MM.1S (cell line): ENCODE data around the gene LRRC19.

ENCODE experiments used
- DNase-seq: peaks from one replicate; pipeline ENCODE4 v3.0.0-alpha.2; 2015
- H2AFZ ChIP-seq: fragments of 300-600 bp; sonication (generic); 2 replicates; pipeline ENCODE4 v1.6.0; 2016; ENCODE audit warnings: antibody characterized with exemption, low read length
- H3F3A ChIP-seq: fragments of 300-600 bp; sonication (generic); 2 replicates; pipeline ENCODE4 v1.6.1; 2016; ENCODE audit warnings: mild to moderate bottlenecking, antibody characterized with exemption, low read length, moderate library complexity, mixed read lengths; ENCODE audit not compliant: insufficient read depth
- H3K27ac ChIP-seq: fragments of 300-600 bp; sonication (generic); 2 replicates; pipeline ENCODE4 v1.5.1; 2016; ENCODE audit warnings: mild to moderate bottlenecking, low read length
- H3K27me3 ChIP-seq: fragments of 300-600 bp; sonication (generic); replicated peaks from 2 replicates; pipeline ENCODE4 v1.6.0; 2016; ENCODE audit warnings: low read length; ENCODE audit not compliant: insufficient read depth
- H3K36me3 ChIP-seq: fragments of 300-600 bp; sonication (generic); replicated peaks from 2 replicates; pipeline ENCODE4 v1.6.1; 2016; ENCODE audit warnings: mild to moderate bottlenecking, low read length, mixed read lengths; ENCODE audit not compliant: insufficient read depth
- H3K4me1 ChIP-seq: fragments of 300-600 bp; sonication (generic); 2 replicates; pipeline ENCODE4 v1.6.1; 2016; ENCODE audit warnings: low read length, mixed read lengths
- H3K4me2 ChIP-seq: fragments of 300-600 bp; sonication (generic); 2 replicates; pipeline ENCODE4 v1.6.0; 2016; ENCODE audit warnings: low read depth, low read length
- H3K4me3 ChIP-seq: fragments of 300-600 bp; sonication (generic); 2 replicates; pipeline ENCODE4 v1.5.1; 2016; ENCODE audit warnings: low read length, mixed read lengths
- H3K79me2 ChIP-seq: fragments of 300-600 bp; sonication (generic); 2 replicates; pipeline ENCODE4 v1.6.1; 2016; ENCODE audit warnings: mixed run types, low read length, mixed read lengths
- H3K9ac ChIP-seq: fragments of 300-600 bp; sonication (generic); 2 replicates; pipeline ENCODE4 v1.6.1; 2016; ENCODE audit warnings: low read length, mixed read lengths
- H3K9me2 ChIP-seq: fragments of 300-600 bp; sonication (generic); replicated peaks from 2 replicates; pipeline ENCODE4 v1.6.1; 2016; ENCODE audit warnings: mild to moderate bottlenecking, low read length, mixed read lengths; ENCODE audit not compliant: insufficient read depth
- H3K9me3 ChIP-seq: fragments of 300-600 bp; sonication (generic); replicated peaks from 2 replicates; pipeline ENCODE4 v1.6.1; 2016; ENCODE audit warnings: mild to moderate bottlenecking, low read length, mixed read lengths; ENCODE audit not compliant: insufficient read depth
- H4K20me1 ChIP-seq: fragments of 300-600 bp; sonication (generic); 2 replicates; pipeline ENCODE4 v1.6.1; 2016; ENCODE audit warnings: mild to moderate bottlenecking, low read length, moderate library complexity, mixed read lengths; ENCODE audit not compliant: insufficient read depth
- EZH2 ChIP-seq: fragments of 300-600 bp; sonication (generic); optimal IDR thresholded peaks from 2 replicates; pipeline ENCODE3; 2017; ENCODE audit warnings: low read depth, mild to moderate bottlenecking, antibody characterized with exemption, low read length, mixed read lengths
- EZH2phosphoT487 ChIP-seq: fragments of 300-600 bp; sonication (generic); IDR thresholded peaks from 2 replicates; pipeline ENCODE4 v1.6.1; 2018; ENCODE audit warnings: antibody characterized with exemption, low read length
- TF ChIP-seq, protein P1 (sequence below): fragments of 300-600 bp; sonication (generic); IDR thresholded peaks from 2 replicates; pipeline ENCODE4 v1.5.1; 2016; ENCODE audit warnings: antibody characterized with exemption, low read length, mixed read lengths

The LRRC19 gene

DNA sequence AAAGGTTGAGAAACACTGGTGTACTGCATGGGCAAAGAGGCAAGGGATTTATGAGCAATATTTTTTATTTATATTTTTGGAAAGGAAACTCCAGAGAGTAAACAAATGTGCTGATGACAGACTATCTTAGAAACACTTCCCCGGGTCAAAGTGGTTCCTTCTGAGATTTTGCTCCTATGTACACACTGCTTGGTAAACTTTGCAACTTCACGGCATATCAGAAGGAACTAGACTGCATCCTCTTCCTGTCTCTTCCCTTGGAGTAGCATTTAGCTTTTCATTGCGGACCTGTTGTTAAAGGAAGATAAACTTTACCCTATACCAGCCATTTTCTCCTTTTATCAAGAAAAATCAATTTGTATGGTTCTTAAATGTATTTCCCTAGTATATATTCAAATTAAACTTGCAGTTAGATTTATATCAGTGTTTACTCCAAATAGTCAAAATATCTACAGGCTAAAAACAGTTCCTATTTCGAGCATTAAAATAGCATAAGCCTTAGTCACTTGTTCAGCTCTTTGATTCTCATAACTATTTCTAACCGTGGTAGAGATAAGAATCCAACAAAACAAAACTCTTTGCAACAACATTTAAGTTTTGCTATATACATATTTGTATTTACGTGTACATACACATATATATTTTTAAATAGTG lies 48.0 kb upstream of the LRRC19 start:
- Histone ChIP-seq H3K4me2 (no peak overlapping the region), H3K79me2 (no peaks in the 10 kb centered on the region), H3K27ac (no peak overlapping the region), H3K4me1 (no peaks in the 10 kb centered on the region), H3F3A (no peaks in the 10 kb centered on the region), H3K4me3 (no peak overlapping the region), H3K9ac (no peak overlapping the region), H4K20me1 (no peaks in the 10 kb centered on the region), H2AFZ (no peak overlapping the region), H3K9me3 (no peaks in the 10 kb centered on the region), H3K9me2 (no peaks in the 10 kb centered on the region), H3K36me3 (no peaks in the 10 kb centered on the region), H3K27me3 (no peaks in the 10 kb centered on the region)
- TF ChIP-seq, protein P1, sequence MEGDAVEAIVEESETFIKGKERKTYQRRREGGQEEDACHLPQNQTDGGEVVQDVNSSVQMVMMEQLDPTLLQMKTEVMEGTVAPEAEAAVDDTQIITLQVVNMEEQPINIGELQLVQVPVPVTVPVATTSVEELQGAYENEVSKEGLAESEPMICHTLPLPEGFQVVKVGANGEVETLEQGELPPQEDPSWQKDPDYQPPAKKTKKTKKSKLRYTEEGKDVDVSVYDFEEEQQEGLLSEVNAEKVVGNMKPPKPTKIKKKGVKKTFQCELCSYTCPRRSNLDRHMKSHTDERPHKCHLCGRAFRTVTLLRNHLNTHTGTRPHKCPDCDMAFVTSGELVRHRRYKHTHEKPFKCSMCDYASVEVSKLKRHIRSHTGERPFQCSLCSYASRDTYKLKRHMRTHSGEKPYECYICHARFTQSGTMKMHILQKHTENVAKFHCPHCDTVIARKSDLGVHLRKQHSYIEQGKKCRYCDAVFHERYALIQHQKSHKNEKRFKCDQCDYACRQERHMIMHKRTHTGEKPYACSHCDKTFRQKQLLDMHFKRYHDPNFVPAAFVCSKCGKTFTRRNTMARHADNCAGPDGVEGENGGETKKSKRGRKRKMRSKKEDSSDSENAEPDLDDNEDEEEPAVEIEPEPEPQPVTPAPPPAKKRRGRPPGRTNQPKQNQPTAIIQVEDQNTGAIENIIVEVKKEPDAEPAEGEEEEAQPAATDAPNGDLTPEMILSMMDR = no peak
- TF ChIP-seq EZH2phosphoT487 = no peak
- TF ChIP-seq EZH2 = no peak
- DNase-seq = no peak

DNA sequence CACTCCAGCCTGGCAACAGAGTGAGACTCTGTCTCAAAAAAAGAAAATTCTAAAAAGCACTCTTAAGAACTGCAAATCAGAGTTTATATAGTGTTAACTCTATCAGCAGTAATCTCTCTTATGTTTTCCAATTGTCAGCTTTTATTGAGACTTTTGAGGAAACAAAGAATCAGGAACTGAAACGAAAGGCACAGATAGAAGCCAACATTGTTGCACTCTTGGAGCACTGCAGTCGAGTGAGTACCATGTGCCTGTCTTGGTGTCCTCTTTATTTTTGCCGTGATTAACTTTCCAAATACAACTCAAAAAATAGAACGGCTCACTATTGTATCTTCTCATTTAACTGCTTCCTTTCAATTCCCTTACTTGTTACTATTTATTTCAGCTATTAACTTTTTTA lies 41.7 kb upstream of the LRRC19 start:
- Histone ChIP-seq H3K9ac (no peak overlapping the region), H3K4me1 (no peaks in the 10 kb centered on the region), H3F3A (no peaks in the 10 kb centered on the region), H3K4me3 (no peak overlapping the region), H3K27ac (no peak overlapping the region), H4K20me1 (no peaks in the 10 kb centered on the region), H3K9me2 (no peaks in the 10 kb centered on the region), H3K79me2 (no peaks in the 10 kb centered on the region), H3K36me3 (no peaks in the 10 kb centered on the region), H3K9me3 (no peaks in the 10 kb centered on the region), H2AFZ (no peak overlapping the region), H3K4me2 (no peak overlapping the region), H3K27me3 (no peaks in the 10 kb centered on the region)
- TF ChIP-seq, protein P1 = no peak
- no peak for TF ChIP-seq EZH2phosphoT487
- TF ChIP-seq EZH2 = no peak
- no peak for DNase-seq

DNA sequence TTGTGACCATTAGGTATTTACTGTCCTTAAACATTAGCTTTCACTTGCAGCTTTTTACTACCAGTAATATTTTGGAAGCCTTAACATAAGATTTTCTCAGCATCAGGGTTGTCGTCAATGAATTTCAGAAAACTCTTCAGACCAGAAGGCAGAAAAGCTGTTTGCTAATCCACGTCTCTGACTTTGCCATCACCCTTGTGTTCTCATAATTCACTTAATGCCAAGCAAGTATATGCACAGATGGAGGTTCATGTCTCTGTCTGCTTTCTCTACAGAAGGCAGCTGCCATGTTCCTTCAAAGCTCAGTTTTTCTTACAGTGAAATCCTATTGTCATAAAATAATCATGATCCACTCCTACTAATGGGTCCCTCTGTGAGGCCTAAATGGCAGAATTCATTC lies 37.7 kb upstream of the LRRC19 start:
- no peak overlapping the region for H2AFZ ChIP-seq
- no peaks in the 10 kb centered on the region for H3K79me2 ChIP-seq
- TF ChIP-seq EZH2 = no peak
- TF ChIP-seq EZH2phosphoT487 = no peak
- TF ChIP-seq, protein P1 = no peak
- H3K9ac ChIP-seq = no peak overlapping the region
- H4K20me1 ChIP-seq = no peaks in the 10 kb centered on the region
- no peaks in the 10 kb centered on the region for H3K4me1 ChIP-seq
- DNase-seq = no peak
- no peaks in the 10 kb centered on the region for H3K9me3 ChIP-seq
- H3F3A ChIP-seq = no peaks in the 10 kb centered on the region
- H3K4me3 ChIP-seq = no peak overlapping the region
- H3K27ac ChIP-seq = no peak overlapping the region
- no peaks in the 10 kb centered on the region for H3K36me3 ChIP-seq
- no peaks in the 10 kb centered on the region for H3K9me2 ChIP-seq
- H3K27me3 ChIP-seq = no peaks in the 10 kb centered on the region
- H3K4me2 ChIP-seq = no peak overlapping the region
